ENCODE results near the gene GMDS. TPM values are rescaled to one million over a fixed set of nuclear protein-coding genes. Genes with fewer than 3 reads are reported as not detected.

GMDS gene
- total RNA-seq, 1 experiment from 2014 or later, result 9.7 TPM

DNA sequence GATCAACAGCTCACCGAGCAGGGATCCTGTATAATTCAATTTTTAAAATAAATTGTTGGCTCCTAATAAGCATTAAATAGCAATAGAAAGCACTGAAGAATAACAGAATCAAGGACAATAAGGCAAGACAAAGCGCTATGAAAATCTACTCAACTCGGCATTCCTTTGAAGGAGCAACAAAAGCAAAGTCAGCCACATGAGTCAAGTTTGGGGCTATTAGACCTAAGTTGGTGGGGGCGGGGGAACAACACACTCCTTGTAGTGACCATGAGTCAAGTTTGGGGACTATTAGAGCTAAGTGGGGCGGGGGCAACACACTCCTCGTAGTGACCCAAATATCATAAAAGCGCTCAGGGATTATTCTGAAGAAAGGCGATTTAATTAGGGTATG, 515.7 kb downstream of the GMDS start:
- no peaks in the 10 kb centered on the region for H3K36me3 ChIP-seq (ENCODE audit: insufficient read depth, low read length)
- no peaks in the 10 kb centered on the region for H3K79me2 ChIP-seq (ENCODE audit: low read length)
- no peaks in the 10 kb centered on the region for H3K27me3 ChIP-seq (ENCODE audit: low read length)
- H3K4me2 ChIP-seq (ENCODE audit: low read depth, low read length, poor library complexity, severe bottlenecking), result no peak overlapping the region
- no peaks in the 10 kb centered on the region for H3K4me1 ChIP-seq (ENCODE audit: low read length)
- H2AFZ ChIP-seq (ENCODE audit: low read length), result no peak overlapping the region
- no peak overlapping the region for H3K4me3 ChIP-seq (ENCODE audit: low read length)
- no peaks in the 10 kb centered on the region for H3K9me3 ChIP-seq (ENCODE audit: low read length)
- H3K9ac ChIP-seq (ENCODE audit: low read length), result no peak overlapping the region
- H4K20me1 ChIP-seq (ENCODE audit: insufficient read depth, low read depth, low read length), result no peaks in the 10 kb centered on the region
- no peaks in the 10 kb centered on the region for H3K9me2 ChIP-seq (replicated peaks; ENCODE audit: insufficient read depth, low read length)
- no peak for DNase-seq
- no peak overlapping the region for H3K27ac ChIP-seq (ENCODE audit: low read length)

DNA sequence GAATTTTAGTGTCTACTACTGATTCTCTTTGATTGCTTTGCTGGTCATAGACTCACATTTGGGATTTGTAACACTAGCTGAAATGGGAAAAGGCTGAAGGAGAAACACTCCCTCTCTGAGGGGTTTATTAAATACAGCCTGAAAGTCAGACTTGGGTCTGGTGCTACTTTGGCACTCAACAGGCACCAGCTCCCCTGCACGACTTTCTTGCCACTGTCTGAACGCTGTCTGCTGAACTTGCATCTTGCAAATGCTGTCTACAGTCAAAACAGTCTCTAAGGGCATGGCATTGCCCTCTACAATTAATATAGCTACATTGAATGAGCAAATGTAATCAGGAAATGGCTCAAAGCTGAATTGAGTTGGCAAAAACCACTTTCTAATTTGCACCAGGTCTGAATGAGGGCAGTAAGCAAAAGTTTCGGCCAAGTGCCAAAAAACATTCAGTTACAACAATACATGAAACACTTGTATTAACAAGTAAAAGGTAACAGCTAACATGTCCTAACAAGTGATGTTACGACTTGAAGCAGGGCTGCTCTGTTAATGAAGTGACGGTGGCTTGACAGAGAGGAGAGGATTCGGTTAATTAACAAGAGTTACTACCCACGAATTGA, 516.2 kb downstream of the GMDS start:
- Histone ChIP-seq H3K4me3 (ENCODE audit: low read length) (no peak overlapping the region), H3K9ac (ENCODE audit: low read length) (no peak overlapping the region), H3K27ac (ENCODE audit: low read length) (no peak overlapping the region), H3K27me3 (ENCODE audit: low read length) (no peaks in the 10 kb centered on the region), H3K79me2 (ENCODE audit: low read length) (no peaks in the 10 kb centered on the region), H3K4me1 (ENCODE audit: low read length) (no peaks in the 10 kb centered on the region), H2AFZ (ENCODE audit: low read length) (no peak overlapping the region), H3K4me2 (ENCODE audit: low read depth, low read length, poor library complexity, severe bottlenecking) (no peak overlapping the region), H3K9me2 (replicated peaks; ENCODE audit: insufficient read depth, low read length) (no peaks in the 10 kb centered on the region), H3K9me3 (ENCODE audit: low read length) (no peaks in the 10 kb centered on the region), H4K20me1 (ENCODE audit: insufficient read depth, low read depth, low read length) (no peaks in the 10 kb centered on the region), H3K36me3 (ENCODE audit: insufficient read depth, low read length) (no peaks in the 10 kb centered on the region)
- no peak for DNase-seq

- H3K9me3 ChIP-seq (ENCODE audit: low read length), result no peaks in the 10 kb centered on the region
- no peak overlapping the region for H3K4me2 ChIP-seq (ENCODE audit: low read depth, low read length, poor library complexity, severe bottlenecking)
- no peaks in the 10 kb centered on the region for H3K36me3 ChIP-seq (ENCODE audit: insufficient read depth, low read length)
Observed at GRCh38 chr6:1726341-1726768, 519.0 kb downstream of the GMDS start.

GRCh38 chr6:1724616-1725015, 520.8 kb downstream of the GMDS start:
- Histone ChIP-seq H3K36me3 (ENCODE audit: insufficient read depth, low read length) (no peaks in the 10 kb centered on the region), H2AFZ (ENCODE audit: low read length) (no peak overlapping the region), H3K79me2 (ENCODE audit: low read length) (no peaks in the 10 kb centered on the region), H3K9me2 (replicated peaks; ENCODE audit: insufficient read depth, low read length) (no peaks in the 10 kb centered on the region), H3K4me1 (ENCODE audit: low read length) (no peaks in the 10 kb centered on the region), H3K27ac (ENCODE audit: low read length) (no peak overlapping the region), H3K9ac (ENCODE audit: low read length) (no peak overlapping the region), H3K4me3 (ENCODE audit: low read length) (no peak overlapping the region), H4K20me1 (ENCODE audit: insufficient read depth, low read depth, low read length) (no peaks in the 10 kb centered on the region), H3K9me3 (ENCODE audit: low read length) (no peaks in the 10 kb centered on the region), H3K27me3 (ENCODE audit: low read length) (no peaks in the 10 kb centered on the region), H3K4me2 (ENCODE audit: low read depth, low read length, poor library complexity, severe bottlenecking) (no peak overlapping the region)
- DNase-seq, result no peak

More at GRCh38 chr6:1726341-1726768, 519.0 kb downstream of the GMDS start:
- DNase-seq, result no peak
- H3K4me3 ChIP-seq (ENCODE audit: low read length), result no peak overlapping the region
- no peak overlapping the region for H3K9ac ChIP-seq (ENCODE audit: low read length)
- H3K27ac ChIP-seq (ENCODE audit: low read length), result no peak overlapping the region
- H4K20me1 ChIP-seq (ENCODE audit: insufficient read depth, low read depth, low read length), result no peaks in the 10 kb centered on the region
- H2AFZ ChIP-seq (ENCODE audit: low read length), result no peak overlapping the region
- no peaks in the 10 kb centered on the region for H3K79me2 ChIP-seq (ENCODE audit: low read length)
- no peaks in the 10 kb centered on the region for H3K9me2 ChIP-seq (replicated peaks; ENCODE audit: insufficient read depth, low read length)
- H3K27me3 ChIP-seq (ENCODE audit: low read length), result no peaks in the 10 kb centered on the region
- no peaks in the 10 kb centered on the region for H3K4me1 ChIP-seq (ENCODE audit: low read length)

DNA sequence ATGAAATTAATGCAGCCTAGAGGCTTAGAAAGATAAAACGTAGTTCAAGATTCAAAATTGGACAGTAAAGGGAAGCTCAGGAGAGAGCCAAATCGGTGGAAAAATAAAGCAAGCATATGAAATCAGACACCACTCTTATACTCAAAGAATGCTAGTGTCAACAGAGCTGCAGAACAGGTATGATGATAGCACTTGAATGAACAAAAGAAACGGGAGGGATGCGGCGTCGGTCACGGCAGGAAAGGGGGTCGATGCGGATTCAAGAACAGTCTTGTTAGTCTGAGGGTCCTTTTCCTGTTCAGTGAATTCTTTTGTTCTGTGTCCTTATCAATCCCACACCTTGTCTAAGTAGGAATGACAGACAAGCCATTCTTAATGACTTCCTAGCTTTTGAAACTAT, 521.3 kb downstream of the GMDS start:
- Histone ChIP-seq H3K4me1 (ENCODE audit: low read length) (no peaks in the 10 kb centered on the region), H3K27me3 (ENCODE audit: low read length) (no peaks in the 10 kb centered on the region), H3K9ac (ENCODE audit: low read length) (no peak overlapping the region), H3K36me3 (ENCODE audit: insufficient read depth, low read length) (no peaks in the 10 kb centered on the region), H4K20me1 (ENCODE audit: insufficient read depth, low read depth, low read length) (no peaks in the 10 kb centered on the region), H3K9me2 (replicated peaks; ENCODE audit: insufficient read depth, low read length) (no peaks in the 10 kb centered on the region), H3K4me2 (ENCODE audit: low read depth, low read length, poor library complexity, severe bottlenecking) (no peak overlapping the region), H3K4me3 (ENCODE audit: low read length) (no peak overlapping the region), H2AFZ (ENCODE audit: low read length) (no peak overlapping the region), H3K9me3 (ENCODE audit: low read length) (no peaks in the 10 kb centered on the region), H3K79me2 (ENCODE audit: low read length) (no peaks in the 10 kb centered on the region), H3K27ac (ENCODE audit: low read length) (no peak overlapping the region)
- no peak for DNase-seq

- Histone ChIP-seq H3K4me2 (ENCODE audit: low read depth, low read length, poor library complexity, severe bottlenecking) (no peak overlapping the region), H3K9me2 (replicated peaks; ENCODE audit: insufficient read depth, low read length) (no peaks in the 10 kb centered on the region)
- no peak for DNase-seq
Observed at GRCh38 chr6:1722801-1723200, 522.6 kb downstream of the GMDS start.

DNA sequence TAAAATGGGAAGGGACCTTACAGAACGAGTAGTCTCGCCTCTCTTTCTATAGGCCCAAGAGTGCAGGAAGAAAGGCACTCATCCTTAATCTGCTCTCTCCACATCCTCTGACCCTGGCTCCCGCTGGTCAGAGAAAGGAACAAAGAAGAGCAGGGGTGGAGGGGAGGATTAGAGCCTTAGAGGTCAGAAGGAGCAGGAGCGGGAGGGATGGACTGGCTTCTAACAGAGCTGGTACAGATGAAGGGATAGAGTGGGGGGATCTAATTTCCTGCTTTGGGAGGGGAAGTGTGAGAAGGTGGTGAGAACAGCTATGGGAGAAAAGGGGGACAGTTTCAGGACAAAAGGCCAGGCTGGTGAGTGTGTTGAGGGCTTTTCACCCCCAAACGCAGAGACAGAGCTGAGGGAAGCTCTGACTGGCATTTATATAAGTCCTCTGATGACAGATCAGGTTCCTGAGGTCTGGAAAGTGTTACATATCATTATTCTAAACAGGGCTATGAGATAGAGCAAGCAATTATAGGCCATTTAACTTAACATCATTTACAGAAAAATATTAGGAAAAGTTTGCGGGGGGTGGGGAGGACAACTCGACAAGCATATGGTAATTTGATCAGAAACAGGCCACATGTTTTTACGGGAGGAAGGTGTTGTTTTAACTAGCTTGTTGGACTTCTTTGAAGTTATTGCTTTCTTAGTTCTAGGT, 524.6 kb downstream of the GMDS start:
- Histone ChIP-seq H3K9ac (ENCODE audit: low read length) (no peak overlapping the region), H3K27ac (ENCODE audit: low read length) (no peak overlapping the region), H3K36me3 (ENCODE audit: insufficient read depth, low read length) (no peaks in the 10 kb centered on the region), H3K79me2 (ENCODE audit: low read length) (no peaks in the 10 kb centered on the region), H3K9me2 (replicated peaks; ENCODE audit: insufficient read depth, low read length) (no peaks in the 10 kb centered on the region), H3K4me3 (ENCODE audit: low read length) (no peak overlapping the region), H3K4me2 (ENCODE audit: low read depth, low read length, poor library complexity, severe bottlenecking) (no peak overlapping the region), H3K27me3 (ENCODE audit: low read length) (no peaks in the 10 kb centered on the region), H4K20me1 (ENCODE audit: insufficient read depth, low read depth, low read length) (no peaks in the 10 kb centered on the region), H3K9me3 (ENCODE audit: low read length) (no peaks in the 10 kb centered on the region), H3K4me1 (ENCODE audit: low read length) (no peaks in the 10 kb centered on the region), H2AFZ (ENCODE audit: low read length) (no peak overlapping the region)
- DNase-seq, result no peak

More at GRCh38 chr6:1722801-1723200, 522.6 kb downstream of the GMDS start:
- H3K9me3 ChIP-seq (ENCODE audit: low read length), result no peaks in the 10 kb centered on the region
- H3K27me3 ChIP-seq (ENCODE audit: low read length), result no peaks in the 10 kb centered on the region
- H3K27ac ChIP-seq (ENCODE audit: low read length), result no peak overlapping the region
- no peak overlapping the region for H3K4me3 ChIP-seq (ENCODE audit: low read length)
- no peak overlapping the region for H2AFZ ChIP-seq (ENCODE audit: low read length)
- H3K4me1 ChIP-seq (ENCODE audit: low read length), result no peaks in the 10 kb centered on the region
- H3K79me2 ChIP-seq (ENCODE audit: low read length), result no peaks in the 10 kb centered on the region
- H4K20me1 ChIP-seq (ENCODE audit: insufficient read depth, low read depth, low read length), result no peaks in the 10 kb centered on the region
- H3K9ac ChIP-seq (ENCODE audit: low read length), result no peak overlapping the region
- no peaks in the 10 kb centered on the region for H3K36me3 ChIP-seq (ENCODE audit: insufficient read depth, low read length)

DNA sequence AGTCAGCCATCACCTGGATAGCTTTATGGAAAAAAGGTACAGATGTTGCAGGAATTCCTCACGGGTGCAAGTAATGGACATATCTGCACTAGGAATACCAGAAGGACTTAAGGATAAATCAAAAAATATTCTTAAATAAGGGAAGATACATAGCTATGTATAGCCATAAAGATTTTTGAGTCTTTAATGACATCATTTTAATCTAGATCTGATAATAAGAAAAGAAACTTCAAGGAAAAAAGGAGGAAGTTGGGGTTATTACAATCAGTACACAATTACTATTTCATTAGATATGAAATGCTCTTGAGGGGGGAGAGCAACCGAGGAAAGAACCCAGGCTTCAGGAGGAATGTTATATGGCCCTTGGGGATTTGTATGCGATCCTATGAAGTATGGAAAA, 525.5 kb downstream of the GMDS start:
- no peaks in the 10 kb centered on the region for H3K27me3 ChIP-seq (ENCODE audit: low read length)
- H3K4me2 ChIP-seq (ENCODE audit: low read depth, low read length, poor library complexity, severe bottlenecking), result no peak overlapping the region
- no peaks in the 10 kb centered on the region for H3K4me1 ChIP-seq (ENCODE audit: low read length)
- no peaks in the 10 kb centered on the region for H3K9me2 ChIP-seq (replicated peaks; ENCODE audit: insufficient read depth, low read length)
- H3K36me3 ChIP-seq (ENCODE audit: insufficient read depth, low read length), result no peaks in the 10 kb centered on the region
- no peaks in the 10 kb centered on the region for H4K20me1 ChIP-seq (ENCODE audit: insufficient read depth, low read depth, low read length)
- DNase-seq, result no peak
- no peak overlapping the region for H3K9ac ChIP-seq (ENCODE audit: low read length)
- no peak overlapping the region for H3K4me3 ChIP-seq (ENCODE audit: low read length)
- H3K9me3 ChIP-seq (ENCODE audit: low read length), result no peaks in the 10 kb centered on the region
- H3K79me2 ChIP-seq (ENCODE audit: low read length), result no peaks in the 10 kb centered on the region
- no peak overlapping the region for H3K27ac ChIP-seq (ENCODE audit: low read length)
- no peak overlapping the region for H2AFZ ChIP-seq (ENCODE audit: low read length)
